Activated CD4-positive, alpha-beta T cell treated with anti-CD3 and anti-CD28 coated beads, Interleukin-2, amount 50 U/mL, for 48 hours (primary cell): ENCODE data around the gene CREBL2.
"Not testable (repeated sequence)": the region's sequence is repeated elsewhere in the genome, so short reads cannot be mapped to it uniquely, and the experiment has no call there.

Experiments
- DNase-seq, 2 experiments: peaks; one replicate each; pipeline ENCODE4 v3.0.0-alpha.2; 2020

Gene CREBL2, protein sequence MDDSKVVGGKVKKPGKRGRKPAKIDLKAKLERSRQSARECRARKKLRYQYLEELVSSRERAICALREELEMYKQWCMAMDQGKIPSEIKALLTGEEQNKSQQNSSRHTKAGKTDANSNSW

DNA sequence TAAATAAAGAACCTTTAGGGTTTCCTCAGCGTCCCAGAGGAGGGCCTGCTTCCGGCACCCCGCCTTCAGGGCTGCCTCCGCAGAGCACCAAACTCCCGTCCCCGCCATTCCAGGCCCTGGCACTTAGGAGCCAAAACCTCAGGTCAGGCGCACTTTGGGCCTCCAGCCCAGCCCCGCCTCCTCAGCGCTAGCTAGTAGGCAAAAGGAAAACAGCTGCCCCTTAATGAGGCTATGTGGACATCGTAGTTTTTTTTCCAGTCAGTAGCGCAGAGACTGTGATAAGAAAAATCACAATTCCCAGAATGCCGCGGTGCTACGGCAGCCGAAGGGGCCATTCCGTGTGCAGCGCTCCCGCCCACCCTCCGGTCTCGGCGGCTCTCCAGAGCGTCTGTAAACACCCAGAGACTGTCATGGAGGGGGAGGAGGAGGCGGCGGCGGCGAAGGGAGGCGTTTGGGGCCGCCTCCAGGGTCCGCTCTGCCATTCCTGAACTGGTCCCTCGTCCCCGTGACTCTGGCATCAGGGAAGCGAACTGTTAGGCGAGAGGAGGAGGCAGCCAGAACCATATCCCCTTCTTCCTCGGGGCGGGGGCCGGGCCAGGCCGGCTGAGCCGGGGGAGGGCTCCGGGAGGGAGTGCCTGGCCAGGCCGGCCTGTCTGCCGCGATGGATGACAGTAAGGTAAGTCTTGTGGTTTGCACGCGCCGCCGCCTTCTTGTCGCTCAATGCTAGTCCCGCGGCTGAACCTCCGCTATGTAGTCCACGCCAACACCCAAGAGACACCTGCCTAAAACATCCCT is at the start of gene CREBL2:
Gene CREBL2, plus strand, starts transcription at position 365 of the 795 bp plus-strand sequence. Its CDS starts 297 bp downstream, at position 662.
- peak; percentile 85 to 88 for DNase-seq

DNA sequence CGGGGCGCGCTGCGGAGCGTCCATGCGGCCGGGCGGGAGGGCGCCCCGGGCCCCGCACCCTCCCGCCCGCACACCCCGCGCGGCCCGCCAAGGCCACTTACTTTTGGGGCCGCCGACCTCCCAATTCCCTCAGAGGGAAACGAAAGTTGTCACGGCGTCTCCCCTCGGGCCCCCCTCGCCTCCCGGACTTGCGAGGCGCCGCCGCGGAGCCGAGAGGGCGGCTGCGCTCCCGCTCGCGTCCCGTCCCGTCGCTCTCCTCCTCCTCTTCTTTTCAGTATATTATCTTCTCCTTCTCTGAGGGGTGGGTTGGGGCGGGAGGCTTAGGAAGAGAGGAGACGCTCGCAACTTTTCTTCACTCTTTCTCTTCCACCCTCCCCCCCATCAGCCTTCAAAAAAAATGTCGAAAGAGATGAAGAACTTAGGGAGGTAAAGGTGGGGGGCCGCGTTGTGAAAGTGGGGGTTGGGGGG is 49.6 kb upstream of the CREBL2 start:
- DNase-seq, result peak; percentile 21 to 30

DNA sequence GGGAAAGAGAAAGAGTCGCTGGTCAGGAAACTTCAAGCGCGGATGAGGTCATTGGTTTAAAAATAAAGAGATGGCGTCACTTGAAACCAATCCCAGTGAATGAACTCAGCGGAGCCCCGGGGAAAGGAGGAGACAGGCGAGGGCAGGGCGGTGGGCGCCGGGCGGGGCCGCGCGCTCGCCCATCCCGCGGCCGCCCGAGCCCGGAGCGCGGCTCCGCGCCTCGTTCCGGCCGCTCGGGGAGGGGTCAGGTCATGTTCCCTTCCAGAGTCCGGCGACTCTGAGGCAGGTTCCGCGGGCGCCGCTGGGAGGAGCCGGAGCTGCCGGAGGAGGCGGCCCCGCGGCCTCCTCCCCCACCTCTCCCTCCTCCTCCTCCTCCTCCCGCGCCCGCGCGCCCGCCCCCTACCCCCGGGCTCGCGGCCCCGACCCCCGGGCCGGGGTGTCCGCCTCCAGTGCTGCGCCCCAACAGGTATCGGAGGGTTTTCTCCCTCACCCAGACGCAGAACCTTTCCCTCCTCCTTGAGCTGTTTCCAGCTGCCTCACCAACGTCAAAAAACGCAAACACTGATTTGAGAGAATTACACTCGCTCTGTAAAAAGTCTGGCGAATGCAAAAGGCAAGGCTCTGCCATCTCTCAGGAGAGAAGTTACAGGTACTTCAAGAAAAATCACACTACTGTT is 49.0 kb upstream of the CREBL2 start, which contains the start of gene DUSP16:
Gene DUSP16, minus strand, starts transcription at position 279 of the 677 bp plus-strand sequence. CDS start 41,765 bp downstream, outside the sequence.
- DNase-seq, result peak; percentile 67 to 77

DNA sequence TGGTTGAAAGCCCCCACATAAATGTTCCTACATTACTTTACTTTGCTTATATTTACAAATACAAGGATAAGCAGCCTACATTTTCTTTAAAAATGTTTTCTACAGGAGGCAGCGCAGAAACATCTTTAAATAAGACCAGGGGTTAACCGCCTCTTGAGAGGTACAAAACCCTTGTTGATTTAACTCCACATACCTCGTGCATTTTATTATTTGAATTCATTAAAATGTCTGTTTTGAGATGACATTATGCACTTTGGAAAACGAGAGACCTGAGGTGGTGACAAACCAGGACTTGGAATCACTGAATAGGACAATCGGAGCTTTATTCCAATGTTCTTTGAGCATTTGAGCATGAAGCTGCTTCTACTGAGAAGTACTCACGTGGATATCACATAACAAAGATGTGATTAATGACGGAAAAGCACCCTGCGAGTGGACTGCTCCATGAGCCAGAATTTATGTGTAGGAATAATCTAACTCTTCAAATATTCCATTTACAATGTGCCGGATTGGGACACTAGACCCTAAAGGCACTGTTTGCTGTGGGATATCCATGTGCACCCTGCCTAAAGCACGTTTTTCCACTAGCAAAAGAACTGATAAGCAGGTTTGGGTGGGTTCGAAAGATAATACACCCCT is 48.3 kb upstream of the CREBL2 start:
- no peak for DNase-seq

DNA sequence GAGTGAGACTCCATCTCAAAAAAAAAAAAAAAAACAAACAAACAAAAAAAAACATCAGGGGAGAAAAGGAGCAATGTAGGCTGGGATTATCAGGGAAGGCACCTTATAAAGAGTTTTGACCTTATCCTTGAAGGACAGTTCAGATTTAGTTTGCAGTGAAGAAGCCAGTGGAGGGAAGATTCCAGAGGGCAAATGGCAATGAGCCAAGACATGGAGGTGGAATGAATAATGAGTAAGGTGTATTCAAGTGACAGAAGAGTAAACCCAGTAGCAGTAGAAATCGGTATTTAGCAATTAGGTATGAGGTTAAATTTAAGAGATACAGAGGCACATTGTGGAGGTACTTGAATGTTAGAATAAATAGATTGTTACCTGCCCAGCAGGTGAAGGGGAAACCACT is 46.8 kb upstream of the CREBL2 start:
- DNase-seq, result no peak

DNA sequence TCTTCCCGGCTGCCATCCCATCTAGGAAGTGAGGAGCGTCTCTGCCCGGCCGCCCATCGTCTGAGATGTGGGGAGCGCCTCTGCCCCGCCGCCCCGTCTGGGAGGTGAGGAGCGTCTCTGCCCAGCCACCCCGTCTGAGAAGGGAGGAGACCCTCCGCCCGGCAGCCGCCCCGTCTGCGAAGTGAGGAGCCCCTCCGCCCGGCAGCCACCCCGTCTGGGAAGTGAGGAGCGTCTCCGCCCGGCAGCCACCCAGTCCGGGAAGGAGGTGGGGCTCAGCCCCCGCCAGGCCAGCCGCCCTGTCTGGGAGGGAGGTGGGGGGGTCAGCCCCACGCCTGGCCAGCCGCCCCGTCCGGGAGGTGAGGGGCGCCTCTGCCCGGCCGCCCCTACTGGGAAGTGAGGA is 45.7 kb upstream of the CREBL2 start:
- not testable (repeated sequence) for DNase-seq

DNA sequence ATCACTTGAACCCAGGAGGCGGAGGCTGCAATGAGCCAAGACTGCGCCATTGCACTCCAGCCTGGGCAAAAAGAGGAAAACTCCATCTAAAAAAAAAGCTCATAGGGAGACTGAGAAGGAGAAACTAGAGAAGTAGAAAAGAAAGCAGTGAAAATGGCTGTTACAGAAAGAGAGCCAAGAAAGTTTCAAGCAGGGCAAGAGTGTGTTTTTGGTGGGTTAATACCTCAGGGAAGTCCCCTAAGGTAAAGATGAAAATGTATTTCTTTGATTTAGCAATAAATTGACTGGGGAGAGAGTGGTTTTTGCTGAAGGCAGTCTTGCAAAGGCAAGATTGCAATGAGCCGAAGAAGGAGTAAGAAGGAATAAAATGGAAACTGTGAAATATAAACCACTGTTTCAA is 39.0 kb upstream of the CREBL2 start:
- no peak for DNase-seq

DNA sequence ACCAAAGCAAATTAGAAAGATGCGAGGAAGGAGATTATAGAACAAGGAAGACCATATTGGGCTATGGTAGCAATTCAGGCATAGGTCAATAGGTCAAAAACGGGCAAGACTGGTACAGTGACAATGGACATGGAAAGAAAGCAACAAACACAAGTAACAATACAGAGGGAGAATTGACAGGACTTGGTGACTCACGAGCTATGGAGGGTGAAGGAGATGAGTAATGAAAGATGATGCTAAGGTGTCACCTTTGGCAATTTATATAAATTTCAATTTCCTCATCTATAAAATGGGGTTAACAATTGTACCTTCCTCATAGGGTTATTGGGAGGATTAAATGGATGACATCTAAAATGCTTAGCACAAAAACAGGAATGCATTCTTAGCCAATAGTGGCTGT is 33.9 kb upstream of the CREBL2 start:
- no peak for DNase-seq

DNA sequence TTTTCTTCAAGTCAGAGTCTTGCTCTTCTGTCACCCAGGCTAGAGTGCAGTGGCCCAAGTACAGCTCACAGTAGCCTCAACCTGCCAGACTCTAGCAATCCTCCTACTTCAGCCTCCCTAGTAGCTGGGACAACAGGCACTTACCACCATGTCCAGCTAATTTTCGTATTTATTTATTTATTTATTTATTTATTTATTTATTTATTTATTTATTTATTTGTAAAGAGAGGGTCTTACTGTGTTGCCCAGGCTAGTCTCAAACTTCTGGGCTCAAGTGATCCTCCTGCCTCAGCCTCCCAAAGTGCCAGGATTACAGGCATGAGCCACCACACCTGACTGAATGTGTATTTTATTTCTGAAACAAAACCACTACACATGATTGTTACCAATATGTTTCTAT is 31.0 kb upstream of the CREBL2 start:
- not testable (repeated sequence) for DNase-seq

DNA sequence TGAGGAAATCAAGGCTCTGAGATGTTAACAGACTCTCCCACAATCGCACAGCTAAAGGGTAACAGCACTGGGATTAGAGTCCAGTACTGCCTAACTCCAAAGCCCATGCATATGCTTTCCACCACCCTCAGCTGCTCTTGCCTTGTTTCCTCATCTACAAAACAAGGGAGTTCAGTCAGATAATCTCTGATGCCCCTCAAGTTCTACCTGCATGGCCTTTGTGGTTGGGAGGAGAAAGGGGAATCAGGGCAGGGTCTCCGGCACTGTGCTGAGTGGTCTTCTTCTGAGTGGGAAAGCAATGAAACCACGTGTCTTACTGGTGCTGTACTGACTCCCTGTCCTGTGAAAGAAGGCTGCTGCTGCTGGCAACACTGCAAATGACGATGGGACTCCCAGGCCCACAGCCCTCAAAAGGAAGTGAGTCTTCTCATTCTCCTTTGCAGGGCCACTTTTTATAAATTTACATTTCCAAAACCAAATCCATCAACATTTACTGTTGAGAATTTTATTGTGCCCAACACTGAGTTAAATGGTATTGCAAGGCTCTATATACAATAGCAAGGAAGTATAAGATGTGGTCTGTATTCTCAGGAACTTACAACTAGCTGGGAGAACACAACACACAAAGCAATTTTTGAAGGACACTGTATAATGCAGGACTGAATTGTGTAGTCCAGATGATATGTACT is 29.3 kb upstream of the CREBL2 start:
- peak in 1 of 2 experiments; percentile 26 for DNase-seq

DNA sequence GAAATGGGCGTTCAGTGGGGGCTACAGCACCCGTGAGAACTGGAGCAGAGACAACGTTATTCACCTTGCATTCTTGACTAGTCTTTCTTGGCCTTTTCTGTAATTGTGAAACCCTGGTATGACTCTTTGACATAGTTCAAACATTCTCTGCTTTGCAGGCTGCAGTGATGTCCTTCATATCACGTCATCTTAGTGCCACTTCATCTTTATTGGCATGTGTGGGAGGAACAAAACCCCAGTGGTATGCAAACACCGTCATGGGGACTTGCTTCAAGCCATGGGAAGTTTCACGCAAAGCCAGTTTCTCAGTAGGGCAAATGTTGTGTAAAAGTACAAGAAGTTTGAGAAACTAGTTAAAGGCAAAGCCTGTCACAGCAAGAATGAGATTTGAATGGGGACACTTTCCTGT is 28.8 kb upstream of the CREBL2 start:
- peak; percentile 52 to 72 for DNase-seq

DNA sequence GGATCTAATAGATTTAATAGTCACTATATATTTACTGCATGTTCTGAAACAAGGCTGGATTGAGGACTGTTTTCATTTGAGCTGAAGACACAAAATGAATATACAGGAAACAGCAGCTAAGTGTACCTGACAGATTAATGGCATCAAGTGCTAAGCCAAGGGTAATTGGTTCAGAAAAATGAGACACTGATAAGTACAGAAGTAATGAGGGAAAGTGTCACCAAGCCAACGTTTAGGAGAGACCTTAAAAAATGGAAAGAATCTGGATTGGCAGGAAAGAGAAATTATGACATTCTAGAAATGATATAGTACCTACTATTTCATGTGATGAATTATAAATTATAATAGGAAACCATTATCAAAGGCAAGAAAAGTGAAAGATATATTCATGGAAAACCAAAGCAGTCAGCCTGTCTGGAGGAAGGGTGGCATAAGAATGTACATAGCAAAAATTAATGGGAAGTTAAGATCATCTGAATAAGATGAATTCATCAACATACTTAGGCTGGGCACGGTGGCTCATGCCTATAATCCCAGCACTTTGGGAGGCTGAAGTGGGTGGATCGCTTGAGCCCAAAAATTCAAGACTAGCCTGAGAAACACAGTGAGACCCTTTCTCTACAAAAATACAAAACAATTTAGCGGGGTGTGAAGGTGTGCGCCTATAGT is 28.0 kb upstream of the CREBL2 start:
- DNase-seq, result no peak

DNA sequence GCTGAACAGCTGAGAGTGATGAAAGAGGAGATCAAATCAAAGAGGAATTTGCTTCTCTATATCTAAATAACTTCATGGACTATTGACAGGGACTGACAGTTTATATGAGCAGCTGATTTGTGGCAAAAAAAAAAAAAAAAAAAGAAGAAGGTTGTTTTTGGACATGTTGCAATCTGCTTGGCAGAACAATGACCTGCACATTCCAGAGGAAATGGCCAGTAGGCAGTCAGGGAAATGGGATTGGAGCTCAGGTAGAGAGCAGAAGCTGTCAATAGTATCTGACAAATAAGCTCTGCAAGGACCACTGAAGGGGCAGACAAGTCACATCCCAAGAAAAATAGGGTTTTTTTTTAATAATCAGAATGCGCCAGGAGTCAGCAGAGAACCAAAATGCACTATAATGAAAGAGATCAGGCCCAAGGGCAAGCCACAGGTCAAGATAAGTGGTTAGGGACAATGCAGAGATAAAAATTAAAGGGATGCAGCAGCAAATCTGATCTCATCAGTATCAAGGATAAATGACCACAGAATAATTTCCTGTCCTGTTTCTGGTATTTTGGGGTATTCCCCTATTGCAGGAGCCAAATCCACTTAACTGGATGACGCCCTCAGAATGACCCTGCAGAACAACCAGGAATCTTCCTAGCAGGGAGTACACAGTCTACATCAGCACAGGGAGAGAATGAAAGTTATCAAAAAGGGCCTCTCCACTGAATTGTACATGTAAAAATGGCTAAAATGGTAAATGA is 26.4 kb upstream of the CREBL2 start:
- DNase-seq, result no peak

DNA sequence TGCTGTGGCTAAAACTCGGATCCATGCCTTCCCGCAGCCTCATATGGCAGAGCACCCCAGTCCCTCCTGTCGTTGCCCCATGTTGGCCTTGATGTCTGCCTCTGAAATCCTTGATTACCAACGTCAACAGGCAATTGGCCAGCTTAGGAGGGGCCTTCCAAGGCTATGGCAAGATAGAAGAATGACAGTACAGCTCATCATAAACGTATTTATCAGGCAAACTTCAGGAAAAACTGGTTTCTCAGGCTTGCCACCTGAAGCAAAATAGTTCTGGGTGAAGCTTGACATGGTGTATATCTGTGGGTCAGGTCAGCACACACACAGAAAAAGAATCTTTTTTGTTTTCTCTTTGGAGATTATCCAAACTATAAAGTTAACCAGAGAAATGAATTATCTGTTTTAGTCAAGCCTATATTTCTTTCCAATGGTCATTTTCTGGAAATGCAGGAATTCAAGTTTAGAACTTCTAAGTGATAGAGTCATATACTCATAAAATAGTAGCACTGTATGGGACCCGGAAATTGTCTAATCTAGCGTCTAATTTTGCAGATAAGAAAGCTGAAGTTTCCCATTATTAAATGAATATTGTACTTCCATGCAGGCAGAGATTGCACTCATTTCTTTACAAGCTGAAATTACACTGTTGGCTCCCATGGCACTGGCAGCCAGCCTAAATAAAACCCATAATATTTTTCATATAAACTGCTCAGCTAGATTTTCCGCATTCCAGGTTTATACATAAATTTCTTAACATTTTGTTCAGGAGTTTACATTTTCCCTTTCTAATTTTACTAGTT is 24.6 kb upstream of the CREBL2 start:
- no peak for DNase-seq

DNA sequence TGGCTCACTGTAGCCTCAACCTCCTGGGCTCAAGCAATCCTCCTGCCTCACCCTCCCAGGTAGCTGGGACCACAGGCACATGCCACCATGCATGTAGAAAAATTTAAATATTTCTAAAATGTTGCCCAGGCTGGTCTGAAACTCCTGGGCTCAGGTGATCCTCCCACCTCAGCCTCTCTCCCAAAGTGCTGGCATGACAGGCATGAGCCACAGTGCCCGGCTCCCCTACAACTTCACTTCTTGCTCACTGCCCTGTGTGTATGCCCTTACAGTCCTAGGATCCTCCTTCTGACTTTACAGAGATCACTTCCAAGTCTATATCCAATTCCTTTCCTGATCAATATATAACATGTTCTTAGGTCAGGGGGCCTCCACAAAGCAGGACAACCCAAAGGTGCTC is 23.8 kb upstream of the CREBL2 start:
- no peak for DNase-seq

DNA sequence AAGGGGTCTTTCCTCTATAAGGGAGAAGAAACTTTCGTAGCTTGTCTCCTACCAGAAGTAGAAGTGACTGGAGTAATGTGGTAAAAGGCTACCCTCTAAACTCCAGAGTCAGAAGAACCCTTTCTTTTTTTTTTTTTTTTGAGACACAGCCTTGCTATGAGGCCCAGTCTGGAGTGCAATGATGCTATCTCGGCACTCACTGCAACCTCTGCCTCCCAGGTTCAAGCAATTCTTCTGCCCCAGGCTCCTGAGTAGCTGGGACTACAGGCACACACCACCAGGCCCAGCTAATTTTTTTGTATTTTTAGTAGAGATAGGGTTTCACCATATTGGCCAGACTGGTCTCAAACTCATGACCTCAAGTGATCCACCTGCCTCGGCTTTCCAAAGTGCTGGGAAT is 23.2 kb upstream of the CREBL2 start:
- DNase-seq, result not testable (repeated sequence)

DNA sequence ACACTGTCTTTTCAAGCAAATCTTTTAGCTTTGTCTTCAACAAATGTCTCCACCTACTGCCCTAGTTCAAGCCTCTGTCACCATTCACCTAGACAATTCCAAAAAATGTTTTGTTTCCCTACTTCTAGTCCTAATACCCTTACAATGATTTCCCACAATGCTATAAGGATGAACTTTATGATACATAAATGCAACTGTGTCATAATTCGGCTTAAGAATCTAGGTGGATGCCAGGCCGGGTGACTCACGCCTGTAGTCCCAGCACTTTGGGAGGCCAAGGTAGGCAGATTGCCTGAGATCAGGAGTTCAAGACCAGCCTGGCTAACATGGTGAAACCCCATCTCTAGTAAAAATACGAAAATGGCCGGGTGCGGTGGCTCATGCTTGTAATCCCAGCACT is 20.7 kb upstream of the CREBL2 start:
- DNase-seq, result no peak

DNA sequence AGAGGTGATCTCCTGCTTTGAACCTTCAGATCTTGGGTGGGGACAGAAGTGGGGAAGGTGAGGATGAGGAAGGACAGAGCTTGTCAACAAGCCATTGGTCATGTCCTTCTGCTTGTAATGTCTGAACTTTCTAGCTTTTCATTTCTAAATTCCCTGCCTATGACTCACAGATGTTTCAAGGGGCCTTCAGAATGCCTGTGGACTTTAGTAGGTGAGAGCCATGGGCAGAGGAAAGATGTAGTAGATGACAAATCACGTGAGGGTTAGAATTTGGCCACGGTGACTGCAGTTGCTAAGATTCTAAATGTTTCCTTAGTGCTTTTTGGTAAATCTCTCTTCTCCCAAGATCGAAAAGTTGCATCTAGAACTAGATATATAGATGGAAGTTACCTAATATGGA is 18.7 kb upstream of the CREBL2 start:
- no peak for DNase-seq

DNA sequence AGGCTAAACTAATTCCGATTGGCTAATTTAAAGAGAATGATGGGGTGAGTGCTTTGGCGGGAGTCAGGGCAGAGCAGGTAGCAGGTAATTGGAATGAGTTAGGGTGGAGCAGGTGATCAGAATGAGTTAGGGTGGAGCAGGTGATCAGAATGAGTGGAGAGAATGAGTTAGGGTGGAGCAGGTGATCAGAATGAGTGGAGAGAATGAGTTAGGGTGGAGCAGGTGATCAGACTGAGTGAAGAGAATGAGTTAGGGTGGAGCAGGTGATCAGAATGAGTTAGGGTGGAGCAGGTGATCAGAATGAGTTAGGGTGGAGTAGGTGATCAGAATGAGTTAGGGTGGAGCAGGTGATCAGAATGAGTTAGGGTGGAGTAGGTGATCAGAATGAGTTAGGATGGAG is 15.7 kb upstream of the CREBL2 start:
- not testable (repeated sequence) for DNase-seq

DNA sequence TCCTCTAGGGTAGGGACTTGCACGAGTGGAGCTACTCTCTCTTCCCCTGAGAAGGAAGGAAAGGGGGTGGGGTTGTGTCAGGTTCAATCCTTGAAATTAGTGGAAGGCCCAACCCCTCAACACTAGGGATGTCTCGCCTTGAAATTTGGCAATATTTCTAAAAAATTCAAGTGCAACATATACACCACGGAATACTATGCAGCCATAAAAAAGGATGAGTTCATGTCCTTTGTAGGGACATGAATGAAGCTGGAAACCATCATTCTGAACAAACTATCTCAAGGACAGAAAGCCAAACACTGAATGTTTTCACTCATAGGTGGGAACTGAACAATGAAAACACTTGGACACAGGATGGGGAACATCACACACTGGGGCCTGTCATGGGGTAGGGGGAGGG is 15.1 kb upstream of the CREBL2 start:
- DNase-seq, result not testable (repeated sequence)
